CD4-positive, alpha-beta T cell treated with Interleukin-1 beta for 1 hour (primary cell): ENCODE results near the gene HMGN1.

Experiments used
- DNase-seq, 2 donors: peaks; one replicate each; pipeline ENCODE4 v3.0.0-alpha.2; 2020 to 2022

Gene HMGN1

GRCh38 chr21:39367783-39368182, 18.9 kb upstream of the HMGN1 start:
- no peak for DNase-seq

GRCh38 chr21:39366563-39366962, 17.7 kb upstream of the HMGN1 start:
- no peak for DNase-seq

DNA sequence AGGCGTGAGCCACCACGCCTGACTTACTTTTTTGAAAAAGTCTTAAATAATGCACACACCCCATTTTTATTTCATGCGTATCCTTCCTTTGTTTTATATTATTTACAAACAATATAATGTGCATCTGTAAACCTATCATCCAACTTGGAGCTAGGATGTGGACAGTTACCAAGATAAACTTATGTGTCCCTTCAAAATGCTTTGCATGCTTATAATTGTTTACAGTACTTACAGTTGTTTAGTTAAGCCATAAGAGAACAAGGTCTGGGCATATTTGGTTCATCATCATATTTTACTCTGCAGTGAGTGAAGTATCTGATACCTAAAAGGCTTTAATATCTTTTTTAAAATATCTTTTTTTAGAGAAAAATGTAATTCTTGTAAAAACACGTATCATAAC, 16.1 kb upstream of the HMGN1 start:
- DNase-seq, result no peak

- DNase-seq, result no peak
Measured at GRCh38 chr21:39363607-39364555, 15.0 kb upstream of the HMGN1 start.

- DNase-seq, result no peak
Measured at GRCh38 chr21:39362733-39363132, 13.8 kb upstream of the HMGN1 start.

- no peak for DNase-seq
Measured at GRCh38 chr21:39359382-39359781, 10.5 kb upstream of the HMGN1 start.

GRCh38 chr21:39353295-39353694, 4.4 kb upstream of the HMGN1 start:
- no peak for DNase-seq

DNA sequence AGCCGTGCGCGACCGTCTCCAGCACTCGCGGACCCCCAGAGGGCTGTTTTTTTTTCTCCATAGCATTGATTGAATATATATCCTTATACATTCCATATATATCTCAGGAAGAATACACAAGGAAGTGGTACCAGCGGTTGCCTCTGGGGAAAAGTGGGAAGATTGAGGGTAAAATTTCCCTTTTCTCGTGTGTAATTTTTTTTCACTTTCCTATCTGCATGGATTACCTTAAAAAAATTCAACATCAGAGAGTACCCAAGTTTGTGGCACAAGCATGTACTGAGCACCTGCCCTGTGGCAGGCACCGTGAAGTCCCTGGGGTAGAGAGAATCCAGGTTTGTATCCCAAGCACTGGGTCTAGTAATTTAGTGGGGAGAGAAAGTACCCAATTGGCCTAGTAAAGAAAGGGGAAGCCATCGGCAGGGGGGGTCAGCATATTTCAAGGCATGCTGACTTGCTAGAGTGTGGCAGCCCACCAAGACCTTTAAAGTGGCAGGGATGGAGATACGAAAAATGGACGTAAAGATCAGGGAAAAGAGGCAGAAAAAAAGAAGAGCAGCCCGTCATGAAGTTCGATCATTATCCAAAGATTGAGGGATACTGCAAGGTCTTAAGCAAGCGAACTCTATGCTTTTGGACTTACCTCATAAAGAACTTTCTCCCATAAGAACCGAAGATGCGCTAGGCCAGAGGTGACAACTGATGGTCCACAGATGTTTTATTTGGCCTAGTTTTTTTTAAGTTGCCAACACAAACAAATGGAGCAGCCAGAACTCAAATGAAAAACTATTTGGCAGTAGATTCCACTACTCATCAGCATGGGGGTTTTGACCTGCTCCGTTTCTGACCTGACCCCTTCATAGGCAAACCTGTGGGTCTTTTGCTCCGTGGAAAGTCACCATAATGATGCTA, 1.5 kb upstream of the HMGN1 start:
- DNase-seq, result no peak

DNA sequence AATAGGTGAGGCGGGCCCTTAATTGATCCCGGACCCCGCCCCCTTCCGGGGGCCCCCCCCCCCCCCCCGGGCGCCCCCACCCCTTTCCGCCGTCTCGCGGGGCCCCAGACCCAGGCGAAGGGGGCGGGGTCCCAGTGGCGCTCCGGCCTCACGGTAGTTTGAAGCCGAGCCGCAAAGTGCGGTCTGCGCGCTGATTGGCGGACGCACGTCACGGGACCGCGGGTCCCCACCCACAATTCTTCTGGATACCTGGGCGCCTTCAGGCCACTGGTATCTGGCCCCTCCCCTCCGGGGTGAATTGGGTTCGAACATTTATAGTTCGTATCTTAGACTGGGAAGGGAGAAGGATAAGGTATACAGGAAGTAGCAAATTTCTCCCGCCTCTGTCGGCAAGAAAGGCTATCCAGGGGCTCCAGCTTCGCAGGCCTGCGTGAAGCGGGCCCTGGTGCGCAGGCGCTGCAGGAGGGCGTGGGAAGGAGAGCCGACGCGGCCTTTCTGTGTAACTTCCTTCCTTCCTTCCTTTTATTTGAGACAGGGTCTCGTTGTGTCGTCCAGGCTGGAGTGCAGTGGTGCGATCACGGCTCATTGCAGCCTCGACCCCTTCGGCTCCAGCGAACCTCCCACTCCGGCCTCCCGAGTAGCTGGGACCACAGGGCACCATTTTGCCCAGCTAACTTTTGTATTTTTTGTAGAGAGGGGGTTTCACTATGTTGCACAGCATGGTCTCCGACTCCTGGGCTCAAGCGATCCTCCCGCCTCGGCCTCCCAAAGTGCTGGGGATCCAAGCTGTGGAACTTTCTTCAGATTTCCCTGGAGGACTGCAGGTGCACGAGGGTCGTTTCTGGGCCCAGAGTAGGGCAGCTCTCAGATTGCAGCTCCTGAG, 564 bp upstream of the HMGN1 start:
- peak; percentile 96 for DNase-seq

DNA sequence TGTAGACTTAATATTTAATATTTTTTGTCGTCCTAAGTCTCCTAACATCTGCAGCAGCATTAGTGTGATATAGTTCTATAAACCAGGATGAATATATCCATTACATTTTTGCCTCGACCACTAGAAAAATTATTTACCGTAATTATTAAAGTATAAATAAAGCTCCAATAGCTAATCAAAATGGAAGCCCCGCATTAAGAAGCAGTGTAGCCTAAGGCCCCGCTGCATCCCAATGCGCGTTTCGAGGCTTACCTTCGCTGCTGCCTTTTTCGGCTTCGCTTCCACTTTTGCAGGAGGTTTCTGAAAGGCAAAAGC, 891 bp downstream of the HMGN1 start:
- no peak for DNase-seq

DNA sequence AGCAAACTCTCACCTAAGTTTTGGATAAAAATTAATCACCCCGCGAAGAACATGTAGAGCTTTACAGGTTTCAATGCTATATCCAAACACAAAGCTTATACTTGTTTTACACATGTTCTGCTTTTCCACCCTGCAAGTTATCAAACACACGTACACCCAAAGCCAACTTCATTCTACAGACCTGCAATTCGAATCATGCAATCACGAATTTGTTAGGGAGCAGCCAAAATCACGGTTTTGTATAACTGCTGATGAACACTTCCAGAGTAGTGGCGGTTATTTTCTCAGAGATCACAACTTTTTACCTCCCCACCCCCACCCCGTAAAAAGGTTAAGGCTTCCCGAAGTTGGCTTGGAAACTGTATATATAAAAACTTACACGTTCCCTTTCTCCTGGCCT, 1.4 kb downstream of the HMGN1 start:
- DNase-seq, result no peak

DNA sequence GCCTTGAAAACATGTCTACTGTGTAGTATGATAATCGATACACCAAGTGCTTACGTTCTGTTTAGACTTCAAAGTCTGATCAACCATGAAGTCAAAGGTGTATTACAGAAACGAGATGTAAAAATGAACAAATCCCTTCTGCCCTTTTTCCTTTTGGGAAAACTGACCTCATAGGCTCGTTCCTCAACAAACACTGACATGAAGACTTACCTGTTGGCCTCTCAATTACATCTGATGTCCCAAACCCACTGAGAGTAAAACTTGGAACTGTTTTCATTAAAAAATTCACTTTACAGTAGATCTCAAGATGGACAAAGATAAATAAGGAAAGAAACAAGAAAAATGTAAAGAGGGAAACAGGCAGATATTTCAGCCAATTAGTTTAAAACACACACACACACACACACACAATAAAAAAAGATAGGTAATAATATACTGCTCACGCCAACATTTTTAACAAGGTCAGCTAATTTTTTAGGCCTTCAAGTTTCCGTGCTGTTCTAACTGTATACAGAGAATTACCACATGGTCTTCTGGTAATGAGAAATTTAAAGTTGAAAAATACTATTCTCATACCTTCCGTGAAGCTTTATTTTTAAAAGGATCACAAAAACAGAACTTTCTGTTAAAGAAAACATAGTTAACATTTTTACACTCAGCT, 2.1 kb downstream of the HMGN1 start:
- no peak for DNase-seq

DNA sequence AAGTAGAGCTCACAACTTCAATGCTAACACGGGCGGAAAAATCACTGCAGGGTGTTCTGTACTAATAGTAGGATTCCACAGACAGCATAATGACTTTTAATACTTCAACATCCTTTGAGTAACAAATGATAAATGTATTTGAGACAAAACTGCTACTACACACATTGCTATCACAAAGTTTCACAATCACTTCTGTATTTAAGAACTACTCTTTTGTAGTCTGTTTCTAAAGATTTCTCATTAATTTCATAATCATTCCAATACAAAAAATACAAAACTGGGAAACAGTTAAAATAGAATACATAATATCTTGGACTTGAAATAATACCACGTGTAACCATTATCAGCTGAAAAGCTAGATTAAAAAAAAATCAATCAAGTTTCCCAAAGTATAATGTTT, 2.7 kb downstream of the HMGN1 start:
- DNase-seq, result no peak

DNA sequence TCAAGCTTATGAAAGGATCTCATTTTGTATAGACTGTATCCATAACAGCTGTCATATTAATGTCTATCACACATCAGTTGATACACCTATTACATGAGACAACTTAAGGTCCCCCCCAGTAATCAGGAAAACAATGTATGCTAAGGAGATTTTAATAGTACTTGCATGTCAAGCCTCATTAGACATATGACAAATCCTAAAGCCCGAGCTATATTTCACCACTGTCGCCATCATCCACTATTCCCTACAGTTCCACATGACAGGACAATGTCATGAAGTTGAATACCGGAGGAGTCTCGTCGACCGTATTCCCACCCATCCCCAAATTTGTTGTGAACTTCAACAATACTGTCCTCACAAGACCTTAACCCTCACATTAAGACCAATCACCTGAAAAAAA, 3.4 kb downstream of the HMGN1 start:
- no peak for DNase-seq

GRCh38 chr21:39344848-39345247, 4.0 kb downstream of the HMGN1 start:
- no peak for DNase-seq

DNA sequence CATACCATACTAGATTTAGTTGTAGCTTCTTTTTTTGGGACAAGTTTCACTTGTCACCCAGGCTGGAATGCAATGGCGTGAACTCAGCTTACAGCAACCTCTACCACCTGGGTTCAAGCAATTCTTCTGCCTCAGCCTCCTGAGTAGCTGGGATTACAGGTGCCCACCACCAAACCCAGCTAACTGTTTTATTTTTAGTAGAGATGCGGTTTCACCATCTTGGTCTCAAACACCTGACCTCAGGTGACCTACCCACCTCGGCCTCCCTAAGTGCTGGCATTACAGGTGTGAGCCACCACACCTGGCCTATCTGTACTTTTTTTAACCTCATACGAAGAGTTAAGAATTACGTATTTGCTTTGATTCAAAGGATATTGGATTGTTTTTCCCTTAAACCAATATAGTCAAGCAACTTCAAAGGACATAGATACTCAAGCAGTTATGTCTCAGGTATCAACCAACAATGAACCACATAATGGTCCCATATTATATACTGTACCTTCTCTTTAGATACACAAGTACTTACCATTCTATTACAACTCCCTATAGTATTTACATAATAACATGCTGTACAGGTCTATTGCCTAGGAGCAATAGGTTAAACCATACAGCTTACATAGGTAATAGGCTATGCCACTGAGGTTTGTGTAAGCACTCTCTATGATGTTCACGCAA, 7.5 kb downstream of the HMGN1 start:
- no peak for DNase-seq

- no peak for DNase-seq
Measured at GRCh38 chr21:39340687-39341086, 8.2 kb downstream of the HMGN1 start.

DNA sequence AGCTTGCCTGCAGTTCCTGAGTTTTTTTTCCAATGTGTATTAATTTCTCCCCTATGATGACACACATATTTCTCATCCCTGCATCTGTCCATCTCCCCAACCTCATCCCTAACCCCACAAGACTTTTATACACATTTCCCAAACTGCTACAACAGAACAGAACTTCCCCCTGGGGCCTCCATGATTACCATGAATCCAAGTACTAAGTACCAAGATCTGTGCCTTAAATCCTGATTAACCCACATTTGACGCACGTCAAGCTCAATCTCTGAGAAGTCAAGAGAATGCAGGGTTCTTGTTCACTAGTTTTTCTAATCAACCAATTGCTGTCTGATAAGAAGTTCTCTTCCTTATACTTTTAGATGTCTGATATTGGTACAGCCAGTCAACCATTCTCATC, 9.7 kb downstream of the HMGN1 start:
- no peak for DNase-seq

GRCh38 chr21:39336457-39337008, 12.4 kb downstream of the HMGN1 start:
- DNase-seq, result no peak

DNA sequence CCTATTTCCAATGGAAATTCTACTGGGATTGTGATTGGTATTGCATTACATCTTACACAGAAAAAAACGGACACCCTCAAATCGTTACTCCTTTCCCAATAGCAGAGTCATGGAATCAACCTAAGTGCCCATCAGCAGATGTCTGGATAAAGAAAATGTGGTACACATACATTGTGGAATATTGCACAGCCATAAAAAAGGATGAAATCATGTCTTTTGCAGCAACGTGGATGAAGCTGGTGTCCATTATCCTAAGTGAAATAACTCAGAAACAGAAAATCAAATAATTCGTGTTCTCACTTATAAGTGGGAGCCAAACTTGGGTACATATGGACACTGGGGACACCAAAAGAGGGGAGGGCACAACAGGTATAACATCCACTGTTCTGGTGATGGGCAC, 14.3 kb downstream of the HMGN1 start:
- DNase-seq, result no peak

DNA sequence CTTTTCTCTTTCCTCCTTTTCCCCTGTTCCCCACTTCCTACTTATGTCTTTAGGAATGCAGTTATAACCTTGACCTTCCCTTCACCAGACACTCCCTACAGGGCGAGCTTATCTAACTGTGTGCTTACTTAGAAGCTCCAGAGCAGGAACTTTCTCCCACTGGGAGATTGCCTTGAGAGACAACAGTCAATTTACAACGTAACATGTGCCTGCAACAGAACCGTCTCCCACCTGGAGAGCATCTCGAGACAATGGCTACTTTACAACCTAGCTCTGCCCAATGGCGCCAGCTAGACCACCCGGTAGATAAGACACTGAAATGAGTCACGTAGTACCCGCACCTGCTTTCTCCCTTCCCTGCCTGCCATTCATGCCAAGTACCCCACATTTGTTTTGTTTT, 16.7 kb downstream of the HMGN1 start:
- no peak for DNase-seq

DNA sequence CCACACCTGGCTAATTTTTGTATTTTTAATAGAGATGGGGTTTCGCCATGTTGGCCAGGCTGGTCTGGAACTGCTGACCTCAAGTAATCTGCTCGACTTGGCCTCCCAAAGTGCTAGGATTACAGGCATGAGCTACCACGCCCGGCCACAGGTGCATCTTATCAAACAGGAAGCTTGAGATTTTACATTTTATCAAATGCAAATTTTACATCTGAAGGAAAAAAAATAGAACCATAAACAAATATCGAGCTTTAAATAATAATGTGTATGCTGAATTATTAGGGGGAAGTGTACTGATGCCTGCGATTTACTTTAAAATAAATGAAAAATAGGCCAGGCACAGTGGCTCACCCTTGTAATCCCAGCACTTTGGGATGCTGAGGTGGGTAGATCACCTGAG, 18.9 kb downstream of the HMGN1 start:
- DNase-seq, result no peak
